HL-60 (cell line): Measurements from ENCODE around the gene PARL.

Source experiments
- CTCF ChIP-seq: IDR thresholded peaks from one replicate; pipeline ENCODE4 v1.5.1; 2011; ENCODE audit warnings: low read length, control low read depth, inconsistent platforms; ENCODE audit not compliant: insufficient read depth
- GABPA ChIP-seq: IDR thresholded peaks from 2 replicates; pipeline ENCODE4 v1.6.1; 2012; ENCODE audit warnings: low read depth
- POLR2AphosphoS5 ChIP-seq: IDR thresholded peaks from 2 replicates; pipeline ENCODE4 v1.6.1; 2012; ENCODE audit warnings: low read depth
- SPI1 ChIP-seq: IDR thresholded peaks from 2 replicates; pipeline ENCODE4 v1.6.1; 2012; ENCODE audit warnings: low read depth, mild to moderate bottlenecking, borderline replicate concordance

GRCh38 chr3:183922421-183922820 lies 37.7 kb upstream of the PARL start:
- TF ChIP-seq POLR2AphosphoS5 = no peak
- no peak for TF ChIP-seq CTCF
- TF ChIP-seq GABPA = no peak
- TF ChIP-seq SPI1 = peak; percentile 49; the same call in 1 of the 2 replicates
